ENCODE measurements around the gene ARID3B. TPM values are rescaled to one million over a fixed set of nuclear protein-coding genes. Genes with fewer than 3 reads are reported as not detected.
A peak's percentile ranks its signal among the peaks of the same experiment; 100 is the strongest.

Gene ARID3B
- total and polyA plus RNA-seq, 2 of the 13 experiments (the other 11 are each of a cell fraction or from before 2014, with no cell fraction given): 5.3 to 12.8 TPM

DNA sequence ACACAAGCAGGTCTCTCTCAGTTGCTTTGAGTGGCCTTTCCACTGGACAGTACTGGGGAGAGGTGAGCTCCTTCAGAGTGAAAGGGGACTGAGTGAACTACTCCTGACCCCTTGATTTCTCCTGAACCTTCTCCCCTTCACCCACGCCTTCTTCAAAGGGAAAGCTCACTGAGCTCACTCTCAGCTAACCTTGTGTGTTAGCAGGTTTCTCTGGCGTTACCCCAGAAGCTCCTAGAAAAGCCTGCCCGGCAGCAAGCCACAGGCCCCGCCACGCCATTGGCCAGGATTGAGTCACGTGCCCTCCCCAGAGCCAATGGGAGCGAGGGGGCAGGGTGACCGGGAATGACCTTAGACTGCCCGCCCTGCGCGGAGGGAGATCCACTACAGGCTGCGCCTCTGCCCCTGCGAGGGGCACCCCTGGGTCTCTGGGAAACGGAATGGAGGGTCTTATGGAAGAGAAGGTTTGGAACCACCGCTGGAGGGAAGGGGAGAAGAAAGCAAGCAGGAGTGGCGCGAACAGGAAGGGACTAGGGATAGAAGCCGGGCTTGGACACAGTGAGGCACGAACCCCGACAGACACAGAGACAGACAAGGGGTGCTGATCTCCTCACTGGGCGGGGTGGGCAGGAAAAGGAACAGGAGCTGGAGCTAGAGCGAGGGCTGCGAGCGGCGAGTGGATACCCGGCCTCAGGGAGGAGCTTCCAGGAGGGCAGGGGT, 57.3 kb downstream of the ARID3B start (continued):
- TF ChIP-seq ZEB1 (IDR thresholded peaks at IDR 0.05; ENCODE audit: insufficient replicate concordance, low read depth) (no peak), ERF (CRISPR knock-in tag; IDR thresholded peaks at IDR 0.05) (peak; percentile 42), HDAC2 (CRISPR knock-in tag; IDR thresholded peaks at IDR 0.05) (no peak; the same call in none of the 2 replicates), FOXO4 (CRISPR knock-in tag; conservative IDR thresholded peaks at IDR 0.05) (no peak), ARNT (IDR thresholded peaks at IDR 0.05) (no peak), ARID4A (CRISPR knock-in tag; IDR thresholded peaks at IDR 0.05; ENCODE audit: borderline replicate concordance) (peak; percentile 72; the same call in 1 of the 2 replicates), MED8 (CRISPR knock-in tag; IDR thresholded peaks at IDR 0.05; ENCODE audit: insufficient replicate concordance) (peak; percentile 82), ZNF274 (CRISPR knock-in tag; IDR thresholded peaks at IDR 0.05) (no peak), MAF1 (CRISPR knock-in tag; IDR thresholded peaks at IDR 0.05; ENCODE audit: borderline replicate concordance) (no peak), MIXL1 (CRISPR knock-in tag; IDR thresholded peaks at IDR 0.05) (peak; percentile 77), ZNF547 (CRISPR knock-in tag; IDR thresholded peaks at IDR 0.05) (no peak; the same call in 1 of the 2 replicates), ZNF350 (CRISPR knock-in tag; IDR thresholded peaks at IDR 0.05; ENCODE audit: borderline replicate concordance, low read depth) (peak; percentile 76; the same call in 1 of the 2 replicates), ZNF713 (CRISPR knock-in tag; IDR thresholded peaks at IDR 0.05) (0 out of 2 replicates have a peak, but pooled peaks have one; percentile 77), HOXA7 (CRISPR knock-in tag; IDR thresholded peaks at IDR 0.05) (no peak), MIER2 (CRISPR knock-in tag; IDR thresholded peaks at IDR 0.05) (no peak), SALL1 (CRISPR knock-in tag; IDR thresholded peaks at IDR 0.05) (peak; percentile 69; the same call in 1 of the 2 replicates), ZSCAN25 (CRISPR knock-in tag; IDR thresholded peaks at IDR 0.05) (0 out of 2 replicates have a peak, but pooled peaks have one; percentile 54), ATRX (CRISPR knock-in tag; IDR thresholded peaks at IDR 0.05; ENCODE audit: borderline replicate concordance) (no peak)
- TF ChIP-seq, protein P1, sequence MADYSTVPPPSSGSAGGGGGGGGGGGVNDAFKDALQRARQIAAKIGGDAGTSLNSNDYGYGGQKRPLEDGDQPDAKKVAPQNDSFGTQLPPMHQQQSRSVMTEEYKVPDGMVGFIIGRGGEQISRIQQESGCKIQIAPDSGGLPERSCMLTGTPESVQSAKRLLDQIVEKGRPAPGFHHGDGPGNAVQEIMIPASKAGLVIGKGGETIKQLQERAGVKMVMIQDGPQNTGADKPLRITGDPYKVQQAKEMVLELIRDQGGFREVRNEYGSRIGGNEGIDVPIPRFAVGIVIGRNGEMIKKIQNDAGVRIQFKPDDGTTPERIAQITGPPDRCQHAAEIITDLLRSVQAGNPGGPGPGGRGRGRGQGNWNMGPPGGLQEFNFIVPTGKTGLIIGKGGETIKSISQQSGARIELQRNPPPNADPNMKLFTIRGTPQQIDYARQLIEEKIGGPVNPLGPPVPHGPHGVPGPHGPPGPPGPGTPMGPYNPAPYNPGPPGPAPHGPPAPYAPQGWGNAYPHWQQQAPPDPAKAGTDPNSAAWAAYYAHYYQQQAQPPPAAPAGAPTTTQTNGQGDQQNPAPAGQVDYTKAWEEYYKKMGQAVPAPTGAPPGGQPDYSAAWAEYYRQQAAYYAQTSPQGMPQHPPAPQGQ (CRISPR knock-in tag; IDR thresholded peaks at IDR 0.05; ENCODE audit: borderline replicate concordance): no peak
- TF ChIP-seq, protein P2, sequence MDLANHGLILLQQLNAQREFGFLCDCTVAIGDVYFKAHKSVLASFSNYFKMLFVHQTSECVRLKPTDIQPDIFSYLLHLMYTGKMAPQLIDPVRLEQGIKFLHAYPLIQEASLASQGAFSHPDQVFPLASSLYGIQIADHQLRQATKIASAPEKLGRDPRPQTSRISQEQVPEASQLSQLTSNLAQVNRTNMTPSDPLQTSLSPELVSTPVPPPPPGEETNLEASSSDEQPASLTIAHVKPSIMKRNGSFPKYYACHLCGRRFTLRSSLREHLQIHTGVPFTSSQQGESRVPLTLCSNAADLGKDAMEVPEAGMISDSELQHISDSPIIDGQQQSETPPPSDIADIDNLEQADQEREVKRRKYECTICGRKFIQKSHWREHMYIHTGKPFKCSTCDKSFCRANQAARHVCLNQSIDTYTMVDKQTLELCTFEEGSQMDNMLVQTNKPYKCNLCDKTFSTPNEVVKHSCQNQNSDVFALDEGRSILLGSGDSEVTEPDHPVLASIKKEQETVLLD (CRISPR knock-in tag; IDR thresholded peaks at IDR 0.05; ENCODE audit: low read depth): no peak
- TF ChIP-seq, protein P3, sequence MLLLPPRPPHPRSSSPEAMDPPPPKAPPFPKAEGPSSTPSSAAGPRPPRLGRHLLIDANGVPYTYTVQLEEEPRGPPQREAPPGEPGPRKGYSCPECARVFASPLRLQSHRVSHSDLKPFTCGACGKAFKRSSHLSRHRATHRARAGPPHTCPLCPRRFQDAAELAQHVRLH (CRISPR knock-in tag; IDR thresholded peaks at IDR 0.05; ENCODE audit: borderline replicate concordance, low read depth): peak; percentile 74; the same call in 1 of the 2 replicates

Data from HepG2 (cell line).